Karpas-422 (cell line): ENCODE results near the gene CSTPP1. TPM values are rescaled to one million over a fixed set of nuclear protein-coding genes. Genes with fewer than 3 reads are reported as not detected.

ENCODE experiments used
- DNase-seq: peaks from one replicate; pipeline ENCODE4 v3.0.0-alpha.2; 2015
- H2AFZ ChIP-seq: fragments of 200-600 bp; sonication (generic); 2 replicates; pipeline ENCODE4 v1.6.1; 2014; ENCODE audit warnings: antibody characterized with exemption, low read length, mixed read lengths
- H3K27ac ChIP-seq: fragments of 200-600 bp; sonication (generic); 2 replicates; pipeline ENCODE4 v1.5.1; 2014; ENCODE audit warnings: mild to moderate bottlenecking, low read length, moderate library complexity
- H3K27me3 ChIP-seq: fragments of 200-600 bp; sonication (generic); 2 replicates; pipeline ENCODE4 v1.6.1; 2014; ENCODE audit warnings: low read length, mixed read lengths
- H3K36me3 ChIP-seq: fragments of 200-600 bp; sonication (generic); 2 replicates; pipeline ENCODE4 v1.6.1; 2014; ENCODE audit warnings: low read length, mixed read lengths; ENCODE audit not compliant: insufficient read depth
- H3K4me1 ChIP-seq: fragments of 200-600 bp; sonication (generic); 2 replicates; pipeline ENCODE4 v1.6.1; 2014; ENCODE audit warnings: mild to moderate bottlenecking, low read length, mixed read lengths
- H3K4me2 ChIP-seq: fragments of 200-600 bp; sonication (generic); 2 replicates; pipeline ENCODE4 v1.6.1; 2014; ENCODE audit warnings: low read length, low read depth, mild to moderate bottlenecking; ENCODE audit not compliant: poor library complexity, severe bottlenecking
- H3K4me3 ChIP-seq: fragments of 200-600 bp; sonication (generic); 2 replicates; pipeline ENCODE4 v1.5.1; 2014; ENCODE audit warnings: mild to moderate bottlenecking, antibody characterized with exemption, low read length, mixed read lengths
- H3K79me2 ChIP-seq: fragments of 200-600 bp; sonication (generic); 2 replicates; pipeline ENCODE4 v1.6.1; 2014; ENCODE audit warnings: mild to moderate bottlenecking, low read length, mixed read lengths
- H3K9ac ChIP-seq: fragments of 200-600 bp; sonication (generic); 2 replicates; pipeline ENCODE4 v1.6.0; 2014; ENCODE audit warnings: low read length
- H3K9me2 ChIP-seq: fragments of 200-600 bp; sonication (generic), shearing (Covaris generic); replicated peaks from 2 replicates; pipeline ENCODE4 v1.6.0; 2014; ENCODE audit warnings: mild to moderate bottlenecking, low read length, moderate library complexity; ENCODE audit not compliant: insufficient read depth
- H3K9me3 ChIP-seq: fragments of 300-700, 200-600 bp; sonication (generic); 2 replicates; pipeline ENCODE4 v1.6.1; 2014; ENCODE audit warnings: low read length, mixed read lengths
- H4K20me1 ChIP-seq: fragments of 200-600 bp; sonication (generic); 2 replicates; pipeline ENCODE4 v1.6.1; 2014; ENCODE audit warnings: mild to moderate bottlenecking, antibody characterized with exemption, low read length, low read depth; ENCODE audit not compliant: insufficient read depth
- small RNA-seq: library from RNA; depleted of rRNA; stranded (forward); fragments of <200 nt; gene quantifications from one replicate; pipeline ENCODE3, GENCODE V24; 2014
- total RNA-seq: library from RNA; depleted of rRNA; stranded (reverse); fragments of >200 nt; shearing (Covaris generic); gene quantifications from 2 replicates; pipeline ENCODE4 v1.2.3, GENCODE V29; 2014; ENCODE audit warnings: low replicate concordance; rRNA removed

Gene CSTPP1
- total RNA-seq, 1 experiment from 2014 or later: 78.4 TPM

GRCh38 chr11:47208628-47209027, 272.1 kb downstream of the CSTPP1 start:
- no peaks in the 10 kb centered on the region for H4K20me1 ChIP-seq
- no peaks in the 10 kb centered on the region for H3K9me3 ChIP-seq
- no peak overlapping the region for H2AFZ ChIP-seq
- H3K9ac ChIP-seq: no peak overlapping the region
- H3K79me2 ChIP-seq: no peaks in the 10 kb centered on the region
- no peaks in the 10 kb centered on the region for H3K4me1 ChIP-seq
- H3K9me2 ChIP-seq: no peaks in the 10 kb centered on the region
- no peaks in the 10 kb centered on the region for H3K27me3 ChIP-seq
- no peak for DNase-seq
- H3K4me3 ChIP-seq: no peak overlapping the region
- no peak overlapping the region for H3K4me2 ChIP-seq
- no peaks in the 10 kb centered on the region for H3K36me3 ChIP-seq
- no peak overlapping the region for H3K27ac ChIP-seq

Small RNA genes lying within 50 kb of the gene (small RNA-seq; reads per million reads assigned to genes)
- not detected for gene MIR6745

Other genes with a start within 250 kb of the CSTPP1 start
- 13.6 and 23.4 TPM in 2 replicates for gene ARHGAP1, start 236.1 kb upstream of the CSTPP1 start, total RNA-seq
- gene ZNF408, start 235.7 kb upstream of the CSTPP1 start, total RNA-seq: 5.1 and 7.4 TPM in 2 replicates
- gene F2, start 217.5 kb upstream of the CSTPP1 start, total RNA-seq: not detected in 2 replicates
- gene CKAP5, start 90.5 kb upstream of the CSTPP1 start, total RNA-seq: 70.0 and 82.2 TPM in 2 replicates
- 2.6 and 3.9 TPM in 2 replicates for gene LRP4, start 18.2 kb upstream of the CSTPP1 start, total RNA-seq
- gene ARFGAP2, start 240.1 kb downstream of the CSTPP1 start, total RNA-seq: 68.6 and 139 TPM in 2 replicates
- 1.1 and 5.9 TPM in 2 replicates for gene PACSIN3, start 249.7 kb downstream of the CSTPP1 start, total RNA-seq